Left ventricle myocardium inferior (tissue), 1 donor: ENCODE results near the gene NPIPB2. TPM values are rescaled to one million over a fixed set of nuclear protein-coding genes. Genes with fewer than 3 reads are reported as not detected.

Source experiments
- DNase-seq: peaks from one replicate; pipeline ENCODE4 v3.0.0-alpha.2; 2020
- H3K27ac ChIP-seq: fragments of 200-600 bp; replicated peaks from 2 replicates; pipeline ENCODE4 v1.8.0; 2021
- H3K27me3 ChIP-seq: fragments of 200-600 bp; 2 replicates; pipeline ENCODE4 v1.8.0; 2021; ENCODE audit warnings: low read depth
- H3K36me3 ChIP-seq: fragments of 200-600 bp; 2 replicates; pipeline ENCODE4 v1.8.0; 2021
- H3K4me1 ChIP-seq: fragments of 200-600 bp; 2 replicates; pipeline ENCODE4 v1.8.0; 2021
- H3K4me3 ChIP-seq: fragments of 200-600 bp; 2 replicates; pipeline ENCODE4 v1.8.0; 2021; ENCODE audit warnings: mild to moderate bottlenecking, moderate library complexity
- H3K9me3 ChIP-seq: fragments of 200-600 bp; replicated peaks from 2 replicates; pipeline ENCODE4 v1.8.0; 2021
- CTCF ChIP-seq: fragments of 200-600 bp; IDR thresholded peaks from 2 replicates; pipeline ENCODE4 v1.8.0; 2021; ENCODE audit warnings: antibody characterized with exemption, mild to moderate bottlenecking, borderline replicate concordance
- intact Hi-C: fragments of 100-400 bp; cut with micrococcal nuclease; formaldehyde crosslinking; loops from one replicate; pipeline ENCODE4 v1.11.0; 2022
- total RNA-seq: library from RNA; stranded (reverse); fragmentation: NEBNext Ultra II Directional; extraction: Animal tissue kit (Norgen Biotek cat#: 25700); gene quantifications from one replicate; pipeline ENCODE4 v1.2.1, GENCODE V29; 2021
- donor health status: DM: no; HTN: yes; CAD: no; lungs with severe emphysema.

NPIPB2 gene
- total RNA-seq, 1 donor from 2014 or later: 0.77 TPM

DNA sequence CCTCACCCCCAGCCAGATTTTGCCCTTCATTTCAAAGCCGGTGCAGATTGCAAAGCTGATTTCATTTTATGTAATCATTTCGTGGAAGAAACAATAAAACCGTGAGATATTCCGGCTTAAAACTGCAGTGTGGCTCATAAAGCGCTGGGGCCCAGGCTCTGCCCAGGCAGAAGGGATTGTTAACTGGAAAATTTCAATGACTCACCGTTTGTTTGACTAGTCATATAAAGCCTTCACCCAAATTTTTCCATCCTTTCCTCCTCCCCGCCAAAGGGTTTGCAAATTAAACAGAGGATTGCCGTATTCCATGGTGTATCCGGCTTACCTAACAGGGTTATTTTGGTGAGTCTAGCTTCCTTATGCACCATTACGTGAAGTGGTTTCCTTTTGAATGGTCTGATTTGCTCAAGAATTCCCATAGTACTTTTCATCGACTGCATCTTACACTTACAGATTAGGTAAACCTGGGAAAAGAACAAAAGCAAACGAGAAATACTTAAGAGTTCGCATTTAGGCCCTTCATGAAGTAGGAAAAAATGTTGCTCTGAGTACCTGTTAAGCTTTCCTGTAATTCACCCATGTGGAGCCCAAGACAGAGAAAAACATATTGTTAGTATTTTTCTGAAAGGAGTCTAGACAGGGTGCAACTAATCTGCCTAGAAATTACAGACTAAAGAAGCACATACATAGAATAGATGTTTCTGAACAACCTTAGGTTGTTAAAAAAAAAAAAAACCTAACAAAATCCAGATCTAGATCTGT, 25.1 kb downstream of the NPIPB2 start:
- DNase-seq: no peak
- peak overlapping the region; percentile 97 for H3K4me3 ChIP-seq
- H3K27ac ChIP-seq: peak overlapping the region; percentile 98
- no peak for TF ChIP-seq CTCF
- peaks cover 5% of the 10 kb centered on the region for H3K27me3 ChIP-seq
- intact Hi-C loops: no loop called here
- no peaks in the 10 kb centered on the region for H3K9me3 ChIP-seq
- H3K36me3 ChIP-seq: no peaks in the 10 kb centered on the region
- peaks cover 44% of the 10 kb centered on the region for H3K4me1 ChIP-seq

GRCh38 chr16:11915644-11916523, 26.0 kb downstream of the NPIPB2 start, which contains the start of gene GSPT1:
Gene GSPT1 (minus strand): TSS chr16:11915956. CDS start chr16:11915720, 236 bp downstream.
- H3K27ac ChIP-seq: peak within 1 kb of the TSS; percentile 98
- peaks cover 5% of the 10 kb centered on the region for H3K27me3 ChIP-seq
- peak within 1 kb of the TSS; percentile 97 for H3K4me3 ChIP-seq
- peak; percentile 100 for DNase-seq
- H3K36me3 ChIP-seq: no peaks in the 10 kb centered on the region
- H3K4me1 ChIP-seq: peaks cover 52% of the 10 kb centered on the region
- intact Hi-C loops: no loop called here
- peak; percentile 23 for TF ChIP-seq CTCF
- no peaks in the 10 kb centered on the region for H3K9me3 ChIP-seq

- intact Hi-C loops: no loop called here
- no peaks in the 10 kb centered on the region for H3K36me3 ChIP-seq
- peak; percentile 28 for TF ChIP-seq CTCF
- DNase-seq: peak; percentile 38
- peaks cover 59% of the 10 kb centered on the region for H3K4me1 ChIP-seq
- H3K9me3 ChIP-seq: no peaks in the 10 kb centered on the region
- H3K27ac ChIP-seq: peak overlapping the region; percentile 98
- no peaks in the 10 kb centered on the region for H3K27me3 ChIP-seq
- H3K4me3 ChIP-seq: peak overlapping the region; percentile 97
Observed at GRCh38 chr16:11915114-11915643, 26.7 kb downstream of the NPIPB2 start.

GRCh38 chr16:11914210-11915113, 27.4 kb downstream of the NPIPB2 start:
- Histone ChIP-seq H3K36me3 (no peaks in the 10 kb centered on the region), H3K9me3 (no peaks in the 10 kb centered on the region), H3K4me3 (peak overlapping the region; percentile 97), H3K27me3 (no peaks in the 10 kb centered on the region), H3K4me1 (peaks cover 66% of the 10 kb centered on the region), H3K27ac (peak overlapping the region; percentile 98)
- intact Hi-C loops: no loop called here
- no peak for TF ChIP-seq CTCF
- DNase-seq: peak; percentile 19
